GM23338 (cell line): ENCODE results near the gene CELSR1.

ENCODE experiments used
- CREB1 ChIP-seq: fragments of 250-450 bp; sonication (Bioruptor Pico); IDR thresholded peaks from 2 replicates; pipeline ENCODE4 v1.5.0; 2020; ENCODE audit warnings: low read depth, mild to moderate bottlenecking, moderate library complexity
- EZH2 ChIP-seq: fragments of 200-600 bp; sonication (generic); IDR thresholded peaks from one replicate; pipeline ENCODE4 v1.8.0; 2017; ENCODE audit warnings: antibody characterized with exemption, mild to moderate bottlenecking, low read depth; ENCODE audit not compliant: unreplicated experiment
- EZH2phosphoT487 ChIP-seq: fragments of 200-600 bp; sonication (generic); IDR thresholded peaks from one replicate; pipeline ENCODE4 v1.8.1; 2018; ENCODE audit warnings: antibody characterized with exemption; ENCODE audit not compliant: unreplicated experiment
- JUNB ChIP-seq: IDR thresholded peaks from one replicate; pipeline ENCODE4 v1.6.1; 2016; ENCODE audit warnings: antibody characterized with exemption; ENCODE audit not compliant: unreplicated experiment
- POLR2AphosphoS5 ChIP-seq: IDR thresholded peaks from 2 replicates; pipeline ENCODE4 v1.6.1; 2016; ENCODE audit warnings: antibody characterized with exemption, low read depth
- STAT1 ChIP-seq: IDR thresholded peaks from one replicate; pipeline ENCODE4 v1.6.1; 2016; ENCODE audit warnings: antibody characterized with exemption; ENCODE audit not compliant: unreplicated experiment
- ZNF114 ChIP-seq: fragments of 250-450 bp; sonication (Bioruptor Pico); IDR thresholded peaks from 2 replicates; pipeline ENCODE4 v1.5.0; 2020; ENCODE audit warnings: mild to moderate bottlenecking, moderate library complexity
- ZNF331 ChIP-seq: fragments of 250-450 bp; sonication (Bioruptor Pico); IDR thresholded peaks from 2 replicates; pipeline ENCODE4 v1.5.0; 2020; ENCODE audit warnings: low read depth, mild to moderate bottlenecking, moderate library complexity
- TF ChIP-seq, protein P1 (sequence below), 2 experiments: fragments of 200-600 bp in 1 of 2; sonication (generic) in 1 of 2; conservative IDR thresholded peaks; 2 replicates each; pipeline versions ENCODE4 v1.5.1 to v1.6.1; 2016 to 2017; ENCODE audit warnings: antibody characterized with exemption in 2 of 2, low read depth in 2 of 2, mild to moderate bottlenecking in 2 of 2, moderate library complexity in 1 of 2
- TF ChIP-seq, protein P2 (sequence below): IDR thresholded peaks from one replicate; pipeline ENCODE4 v1.6.1; 2018; ENCODE audit warnings: antibody characterized with exemption; ENCODE audit not compliant: unreplicated experiment
- TF ChIP-seq, protein P3 (sequence below): IDR thresholded peaks from 2 replicates; pipeline ENCODE4 v1.6.1; 2016; ENCODE audit warnings: antibody characterized with exemption

DNA sequence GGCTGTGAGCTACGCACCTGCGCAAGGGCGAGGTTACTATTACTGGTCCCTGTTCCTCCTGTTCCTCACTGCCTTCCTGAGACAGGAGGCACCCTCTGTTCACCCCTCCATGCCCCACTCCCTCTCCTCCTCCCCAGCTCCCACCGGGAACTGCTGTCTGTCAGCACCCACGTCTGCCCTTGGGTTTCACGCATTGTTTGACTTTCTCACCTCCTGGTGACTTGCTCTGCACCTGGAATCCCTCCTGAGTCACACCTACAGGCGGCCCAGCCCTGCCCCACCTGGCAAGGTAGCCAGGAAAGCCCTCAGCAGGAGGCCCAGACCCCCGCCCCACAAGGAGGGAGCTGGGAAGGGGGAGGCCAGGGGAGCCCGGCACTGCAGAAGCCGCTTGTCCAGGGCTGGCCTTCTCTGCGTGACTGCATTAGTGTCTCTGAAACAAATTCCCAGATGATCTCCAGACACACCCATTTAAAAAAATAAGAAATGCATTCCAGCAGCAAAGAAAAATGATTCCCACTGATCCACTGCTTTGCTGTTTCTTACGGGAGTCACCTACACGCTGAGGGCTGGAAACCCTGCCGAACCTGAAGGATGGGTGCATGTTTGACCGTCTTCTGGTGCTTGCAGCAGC lies 86.4 kb downstream of the CELSR1 start:
- TF ChIP-seq, protein P1, sequence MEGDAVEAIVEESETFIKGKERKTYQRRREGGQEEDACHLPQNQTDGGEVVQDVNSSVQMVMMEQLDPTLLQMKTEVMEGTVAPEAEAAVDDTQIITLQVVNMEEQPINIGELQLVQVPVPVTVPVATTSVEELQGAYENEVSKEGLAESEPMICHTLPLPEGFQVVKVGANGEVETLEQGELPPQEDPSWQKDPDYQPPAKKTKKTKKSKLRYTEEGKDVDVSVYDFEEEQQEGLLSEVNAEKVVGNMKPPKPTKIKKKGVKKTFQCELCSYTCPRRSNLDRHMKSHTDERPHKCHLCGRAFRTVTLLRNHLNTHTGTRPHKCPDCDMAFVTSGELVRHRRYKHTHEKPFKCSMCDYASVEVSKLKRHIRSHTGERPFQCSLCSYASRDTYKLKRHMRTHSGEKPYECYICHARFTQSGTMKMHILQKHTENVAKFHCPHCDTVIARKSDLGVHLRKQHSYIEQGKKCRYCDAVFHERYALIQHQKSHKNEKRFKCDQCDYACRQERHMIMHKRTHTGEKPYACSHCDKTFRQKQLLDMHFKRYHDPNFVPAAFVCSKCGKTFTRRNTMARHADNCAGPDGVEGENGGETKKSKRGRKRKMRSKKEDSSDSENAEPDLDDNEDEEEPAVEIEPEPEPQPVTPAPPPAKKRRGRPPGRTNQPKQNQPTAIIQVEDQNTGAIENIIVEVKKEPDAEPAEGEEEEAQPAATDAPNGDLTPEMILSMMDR (conservative IDR thresholded peaks at IDR 0.05; ENCODE audit: low read depth in 2 of 2), result no peak
- TF ChIP-seq POLR2AphosphoS5, result no peak
- TF ChIP-seq EZH2, result no peak
- TF ChIP-seq, protein P2, sequence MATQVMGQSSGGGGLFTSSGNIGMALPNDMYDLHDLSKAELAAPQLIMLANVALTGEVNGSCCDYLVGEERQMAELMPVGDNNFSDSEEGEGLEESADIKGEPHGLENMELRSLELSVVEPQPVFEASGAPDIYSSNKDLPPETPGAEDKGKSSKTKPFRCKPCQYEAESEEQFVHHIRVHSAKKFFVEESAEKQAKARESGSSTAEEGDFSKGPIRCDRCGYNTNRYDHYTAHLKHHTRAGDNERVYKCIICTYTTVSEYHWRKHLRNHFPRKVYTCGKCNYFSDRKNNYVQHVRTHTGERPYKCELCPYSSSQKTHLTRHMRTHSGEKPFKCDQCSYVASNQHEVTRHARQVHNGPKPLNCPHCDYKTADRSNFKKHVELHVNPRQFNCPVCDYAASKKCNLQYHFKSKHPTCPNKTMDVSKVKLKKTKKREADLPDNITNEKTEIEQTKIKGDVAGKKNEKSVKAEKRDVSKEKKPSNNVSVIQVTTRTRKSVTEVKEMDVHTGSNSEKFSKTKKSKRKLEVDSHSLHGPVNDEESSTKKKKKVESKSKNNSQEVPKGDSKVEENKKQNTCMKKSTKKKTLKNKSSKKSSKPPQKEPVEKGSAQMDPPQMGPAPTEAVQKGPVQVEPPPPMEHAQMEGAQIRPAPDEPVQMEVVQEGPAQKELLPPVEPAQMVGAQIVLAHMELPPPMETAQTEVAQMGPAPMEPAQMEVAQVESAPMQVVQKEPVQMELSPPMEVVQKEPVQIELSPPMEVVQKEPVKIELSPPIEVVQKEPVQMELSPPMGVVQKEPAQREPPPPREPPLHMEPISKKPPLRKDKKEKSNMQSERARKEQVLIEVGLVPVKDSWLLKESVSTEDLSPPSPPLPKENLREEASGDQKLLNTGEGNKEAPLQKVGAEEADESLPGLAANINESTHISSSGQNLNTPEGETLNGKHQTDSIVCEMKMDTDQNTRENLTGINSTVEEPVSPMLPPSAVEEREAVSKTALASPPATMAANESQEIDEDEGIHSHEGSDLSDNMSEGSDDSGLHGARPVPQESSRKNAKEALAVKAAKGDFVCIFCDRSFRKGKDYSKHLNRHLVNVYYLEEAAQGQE, result no peak
- TF ChIP-seq JUNB, result no peak
- TF ChIP-seq EZH2phosphoT487, result no peak
- no peak for TF ChIP-seq ZNF331 (CRISPR knock-in tag)
- TF ChIP-seq STAT1, result no peak
- TF ChIP-seq CREB1, result no peak
- no peak for TF ChIP-seq ZNF114 (CRISPR knock-in tag)
- TF ChIP-seq, protein P3, sequence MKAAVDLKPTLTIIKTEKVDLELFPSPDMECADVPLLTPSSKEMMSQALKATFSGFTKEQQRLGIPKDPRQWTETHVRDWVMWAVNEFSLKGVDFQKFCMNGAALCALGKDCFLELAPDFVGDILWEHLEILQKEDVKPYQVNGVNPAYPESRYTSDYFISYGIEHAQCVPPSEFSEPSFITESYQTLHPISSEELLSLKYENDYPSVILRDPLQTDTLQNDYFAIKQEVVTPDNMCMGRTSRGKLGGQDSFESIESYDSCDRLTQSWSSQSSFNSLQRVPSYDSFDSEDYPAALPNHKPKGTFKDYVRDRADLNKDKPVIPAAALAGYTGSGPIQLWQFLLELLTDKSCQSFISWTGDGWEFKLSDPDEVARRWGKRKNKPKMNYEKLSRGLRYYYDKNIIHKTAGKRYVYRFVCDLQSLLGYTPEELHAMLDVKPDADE, result no peak
